ENCODE measurements around the gene CTNND2. TPM values are rescaled to one million over a fixed set of nuclear protein-coding genes. Genes with fewer than 3 reads are reported as not detected.

The CTNND2 gene
- total and polyA plus RNA-seq, 4 donors: 36.5 to 183 (median 97.7) TPM

- H3K27ac ChIP-seq (ENCODE audit: low read depth, low read length): no peak overlapping the region
- no peaks in the 10 kb centered on the region for H3K27me3 ChIP-seq (ENCODE audit: control insufficient read depth, insufficient read depth, low read length)
- H3K36me3 ChIP-seq (ENCODE audit: control insufficient read depth, insufficient read depth, low read length): peaks cover 5% of the 10 kb centered on the region
- H3K4me1 ChIP-seq (ENCODE audit: control insufficient read depth, insufficient read depth, low read length): peaks cover 22% of the 10 kb centered on the region
- no peak overlapping the region for H3K4me3 ChIP-seq (ENCODE audit: low read depth, low read length)
- WGBS (ENCODE audit: insufficient coverage): 20% methylated on average over 1 of the region's 7 CpGs
- peak in 1 of 6 donors; percentile 73 for DNase-seq (ENCODE audit: low read depth in 4 of 6, low spot score in 6 of 6)
- no peaks in the 10 kb centered on the region for H3K9me3 ChIP-seq (ENCODE audit: control insufficient read depth, insufficient read depth, low read length)
These were observed 376.4 kb downstream of the CTNND2 start for GRCh38 chr5:11527652-11528349.

GRCh38 chr5:11525020-11525419 is 379.2 kb downstream of the CTNND2 start:
- no peaks in the 10 kb centered on the region for H3K27me3 ChIP-seq (ENCODE audit: control insufficient read depth, insufficient read depth, low read length)
- WGBS (ENCODE audit: insufficient coverage): 11% methylated on average over 1 of the region's 2 CpGs
- no peaks in the 10 kb centered on the region for H3K9me3 ChIP-seq (ENCODE audit: control insufficient read depth, insufficient read depth, low read length)
- peak overlapping the region; percentile 34 for H3K27ac ChIP-seq (ENCODE audit: low read depth, low read length)
- peaks cover 5% of the 10 kb centered on the region for H3K36me3 ChIP-seq (ENCODE audit: control insufficient read depth, insufficient read depth, low read length)
- DNase-seq (ENCODE audit: low read depth in 4 of 6, low spot score in 6 of 6): peak in 2 of 6 donors; percentile 33 to 55
- peaks cover 17% of the 10 kb centered on the region for H3K4me1 ChIP-seq (ENCODE audit: control insufficient read depth, insufficient read depth, low read length)
- no peak overlapping the region for H3K4me3 ChIP-seq (ENCODE audit: low read depth, low read length)

- peak overlapping the region; percentile 21 for H3K27ac ChIP-seq (ENCODE audit: low read depth, low read length)
These were observed 380.1 kb downstream of the CTNND2 start for GRCh38 chr5:11524188-11524587.

GRCh38 chr5:11522796-11523195 is 381.4 kb downstream of the CTNND2 start:
- Histone ChIP-seq H3K27ac (ENCODE audit: low read depth, low read length) (no peak overlapping the region), H3K36me3 (ENCODE audit: control insufficient read depth, insufficient read depth, low read length) (no peaks in the 10 kb centered on the region), H3K4me3 (ENCODE audit: low read depth, low read length) (no peak overlapping the region), H3K9me3 (ENCODE audit: control insufficient read depth, insufficient read depth, low read length) (no peaks in the 10 kb centered on the region), H3K27me3 (ENCODE audit: control insufficient read depth, insufficient read depth, low read length) (no peaks in the 10 kb centered on the region), H3K4me1 (ENCODE audit: control insufficient read depth, insufficient read depth, low read length) (peaks cover 11% of the 10 kb centered on the region)
- DNase-seq (ENCODE audit: low read depth in 4 of 6, low spot score in 6 of 6): peak in 1 of 6 donors; percentile 83
- 100% methylated on average over 1 of the region's 4 CpGs for WGBS (ENCODE audit: insufficient coverage)

More at GRCh38 chr5:11524188-11524587, 380.1 kb downstream of the CTNND2 start:
- no peaks in the 10 kb centered on the region for H3K9me3 ChIP-seq (ENCODE audit: control insufficient read depth, insufficient read depth, low read length)
- 44% methylated on average over 2 of the region's 4 CpGs for WGBS (ENCODE audit: insufficient coverage)
- peaks cover 5% of the 10 kb centered on the region for H3K36me3 ChIP-seq (ENCODE audit: control insufficient read depth, insufficient read depth, low read length)
- peaks cover 17% of the 10 kb centered on the region for H3K4me1 ChIP-seq (ENCODE audit: control insufficient read depth, insufficient read depth, low read length)
- H3K4me3 ChIP-seq (ENCODE audit: low read depth, low read length): no peak overlapping the region
- peak in 1 of 6 donors; percentile 34 for DNase-seq (ENCODE audit: low read depth in 4 of 6, low spot score in 6 of 6)
- H3K27me3 ChIP-seq (ENCODE audit: control insufficient read depth, insufficient read depth, low read length): no peaks in the 10 kb centered on the region

GRCh38 chr5:11520241-11520930 is 383.9 kb downstream of the CTNND2 start:
- WGBS (ENCODE audit: insufficient coverage): 97% methylated on average over 3 of the region's 3 CpGs
- peak in 1 of 6 donors; percentile 91 for DNase-seq (ENCODE audit: low read depth in 4 of 6, low spot score in 6 of 6)
- Histone ChIP-seq H3K27me3 (ENCODE audit: control insufficient read depth, insufficient read depth, low read length) (no peaks in the 10 kb centered on the region), H3K4me3 (ENCODE audit: low read depth, low read length) (no peak overlapping the region), H3K27ac (ENCODE audit: low read depth, low read length) (no peak overlapping the region), H3K9me3 (ENCODE audit: control insufficient read depth, insufficient read depth, low read length) (no peaks in the 10 kb centered on the region), H3K4me1 (ENCODE audit: control insufficient read depth, insufficient read depth, low read length) (peaks cover 8% of the 10 kb centered on the region), H3K36me3 (ENCODE audit: control insufficient read depth, insufficient read depth, low read length) (no peaks in the 10 kb centered on the region)

- H3K36me3 ChIP-seq (ENCODE audit: control insufficient read depth, insufficient read depth, low read length): no peaks in the 10 kb centered on the region
- H3K27me3 ChIP-seq (ENCODE audit: control insufficient read depth, insufficient read depth, low read length): no peaks in the 10 kb centered on the region
- H3K9me3 ChIP-seq (ENCODE audit: control insufficient read depth, insufficient read depth, low read length): no peaks in the 10 kb centered on the region
- no CpG with 5 or more reads among the region's 2 CpGs for WGBS (ENCODE audit: insufficient coverage)
- peaks cover 7% of the 10 kb centered on the region for H3K4me1 ChIP-seq (ENCODE audit: control insufficient read depth, insufficient read depth, low read length)
- H3K27ac ChIP-seq (ENCODE audit: low read depth, low read length): no peak overlapping the region
- H3K4me3 ChIP-seq (ENCODE audit: low read depth, low read length): no peak overlapping the region
- no peak for DNase-seq (ENCODE audit: low read depth in 4 of 6, low spot score in 6 of 6)
These were observed 385.0 kb downstream of the CTNND2 start for GRCh38 chr5:11519236-11519635.

GRCh38 chr5:11518676-11519075 is 385.6 kb downstream of the CTNND2 start:
- DNase-seq (ENCODE audit: low read depth in 4 of 6, low spot score in 6 of 6): no peak
- Histone ChIP-seq H3K9me3 (ENCODE audit: control insufficient read depth, insufficient read depth, low read length) (no peaks in the 10 kb centered on the region), H3K4me1 (ENCODE audit: control insufficient read depth, insufficient read depth, low read length) (peaks cover 1% of the 10 kb centered on the region), H3K36me3 (ENCODE audit: control insufficient read depth, insufficient read depth, low read length) (no peaks in the 10 kb centered on the region), H3K27me3 (ENCODE audit: control insufficient read depth, insufficient read depth, low read length) (no peaks in the 10 kb centered on the region), H3K4me3 (ENCODE audit: low read depth, low read length) (no peak overlapping the region), H3K27ac (ENCODE audit: low read depth, low read length) (no peak overlapping the region)
- WGBS (ENCODE audit: insufficient coverage): no CpG with 5 or more reads among the region's 2 CpGs

GRCh38 chr5:11514705-11515432 is 389.4 kb downstream of the CTNND2 start:
- no peak overlapping the region for H3K4me3 ChIP-seq (ENCODE audit: low read depth, low read length)
- no peak overlapping the region for H3K27ac ChIP-seq (ENCODE audit: low read depth, low read length)
- no peaks in the 10 kb centered on the region for H3K9me3 ChIP-seq (ENCODE audit: control insufficient read depth, insufficient read depth, low read length)
- 84% methylated on average over 4 of the region's 11 CpGs for WGBS (ENCODE audit: insufficient coverage)
- H3K27me3 ChIP-seq (ENCODE audit: control insufficient read depth, insufficient read depth, low read length): no peaks in the 10 kb centered on the region
- no peaks in the 10 kb centered on the region for H3K4me1 ChIP-seq (ENCODE audit: control insufficient read depth, insufficient read depth, low read length)
- DNase-seq (ENCODE audit: low read depth in 4 of 6, low spot score in 6 of 6): peak in 1 of 6 donors; percentile 60
- H3K36me3 ChIP-seq (ENCODE audit: control insufficient read depth, insufficient read depth, low read length): no peaks in the 10 kb centered on the region

GRCh38 chr5:11511878-11512277 is 392.4 kb downstream of the CTNND2 start:
- Histone ChIP-seq H3K27ac (ENCODE audit: low read depth, low read length) (no peak overlapping the region), H3K36me3 (ENCODE audit: control insufficient read depth, insufficient read depth, low read length) (no peaks in the 10 kb centered on the region), H3K4me3 (ENCODE audit: low read depth, low read length) (no peak overlapping the region), H3K4me1 (ENCODE audit: control insufficient read depth, insufficient read depth, low read length) (peaks cover 3% of the 10 kb centered on the region), H3K9me3 (ENCODE audit: control insufficient read depth, insufficient read depth, low read length) (no peaks in the 10 kb centered on the region), H3K27me3 (ENCODE audit: control insufficient read depth, insufficient read depth, low read length) (no peaks in the 10 kb centered on the region)
- 52% methylated on average over 2 of the region's 2 CpGs for WGBS (ENCODE audit: insufficient coverage)
- DNase-seq (ENCODE audit: low read depth in 4 of 6, low spot score in 6 of 6): no peak
